ENCODE data around the gene DNAJC27. TPM values are rescaled to one million over a fixed set of nuclear protein-coding genes. Genes with fewer than 3 reads are reported as not detected.

Gene DNAJC27
- total RNA-seq, 1 donor from 2014 or later: 6.9 TPM

DNA sequence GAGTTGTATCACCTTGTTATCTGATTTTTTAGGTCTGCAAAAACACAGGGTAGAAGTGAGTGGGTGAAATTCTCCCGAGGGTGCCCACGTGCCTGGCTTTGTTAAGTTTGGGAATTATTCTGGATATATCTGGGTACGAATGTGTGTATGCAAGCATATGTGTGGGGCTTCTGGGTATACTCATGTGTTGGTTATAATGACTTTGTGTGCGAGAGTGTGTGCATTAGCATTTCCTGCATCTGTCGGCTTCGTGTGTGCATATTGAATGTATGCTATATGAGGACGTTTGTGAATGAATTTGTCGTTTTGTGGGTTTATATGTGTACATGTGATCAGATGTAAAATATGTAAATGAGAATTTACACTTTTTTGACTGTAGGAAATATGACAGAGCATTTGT, 13.8 kb upstream of the DNAJC27 start:
- no peaks in the 10 kb centered on the region for H3K9me3 Mint-ChIP-seq
- intact Hi-C loops (cut with micrococcal nuclease): no loop called here
- H3K27ac Mint-ChIP-seq: no peak overlapping the region
- H3K4me3 Mint-ChIP-seq: no peak overlapping the region
- H3K4me1 Mint-ChIP-seq: no peaks in the 10 kb centered on the region
- H3K36me3 Mint-ChIP-seq (ENCODE audit: low read depth): no peaks in the 10 kb centered on the region
- DNase-seq: no peak
- H3K27me3 Mint-ChIP-seq: peaks cover 2% of the 10 kb centered on the region

DNA sequence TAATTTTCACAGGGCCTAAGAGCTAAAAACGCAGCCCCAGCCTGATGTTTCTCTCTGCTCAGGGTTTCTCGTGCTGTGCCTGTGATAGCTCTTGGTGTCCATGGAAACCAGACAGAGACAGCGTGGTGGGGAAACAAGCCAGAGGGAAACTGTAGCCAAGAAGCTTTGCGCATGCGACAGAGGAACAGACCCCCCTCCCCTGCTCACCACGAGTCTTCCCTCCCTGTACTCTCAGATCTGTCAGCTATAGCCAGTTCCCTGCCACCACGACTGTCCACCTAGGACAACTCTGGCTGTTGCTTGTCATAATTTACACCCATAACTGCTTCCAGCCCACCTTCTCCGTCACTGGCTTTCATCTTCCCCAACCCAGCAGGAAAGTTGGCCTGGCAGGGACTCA, 13.2 kb upstream of the DNAJC27 start:
- Mint-ChIP-seq H3K4me3 (no peak overlapping the region), H3K27ac (no peak overlapping the region), H3K9me3 (no peaks in the 10 kb centered on the region), H3K27me3 (peaks cover 2% of the 10 kb centered on the region), H3K4me1 (no peaks in the 10 kb centered on the region), H3K36me3 (ENCODE audit: low read depth) (no peaks in the 10 kb centered on the region)
- no peak for DNase-seq
- intact Hi-C loops (cut with micrococcal nuclease): no loop called here

DNA sequence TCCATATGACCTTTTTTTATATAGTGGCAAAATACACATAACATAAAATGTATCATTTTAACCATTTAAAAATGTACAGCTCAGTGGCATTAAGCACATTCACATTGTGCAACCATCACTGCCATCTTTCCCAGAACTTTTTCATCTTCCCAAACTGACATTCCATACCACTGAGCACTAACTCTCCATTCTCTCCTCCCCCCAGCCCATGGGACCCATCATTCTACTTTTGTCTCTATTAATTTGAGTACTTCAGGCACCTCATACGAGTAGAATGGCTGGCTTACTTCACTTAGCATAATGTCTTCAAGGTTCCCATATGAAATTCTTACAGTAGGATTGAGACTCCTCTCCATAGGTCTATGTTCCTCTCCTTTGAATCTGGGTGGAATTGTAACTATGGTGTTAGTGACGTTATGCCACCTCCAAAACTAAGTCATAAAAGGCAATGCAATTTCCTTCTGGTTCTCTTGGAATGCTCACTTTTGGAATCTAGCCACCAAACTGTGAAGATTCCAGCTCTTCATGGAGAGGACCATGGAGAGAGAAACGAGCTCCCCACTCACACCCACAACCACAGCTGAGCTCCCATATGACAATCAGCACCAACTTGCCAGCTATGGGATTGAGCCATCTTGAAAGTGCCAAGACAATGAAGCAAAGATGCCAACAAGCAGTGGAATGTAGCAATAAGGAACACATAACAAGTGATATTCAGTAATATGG, 9.8 kb upstream of the DNAJC27 start:
- H3K36me3 Mint-ChIP-seq (ENCODE audit: low read depth): no peaks in the 10 kb centered on the region
- no peaks in the 10 kb centered on the region for H3K27me3 Mint-ChIP-seq
- no peak for DNase-seq

DNA sequence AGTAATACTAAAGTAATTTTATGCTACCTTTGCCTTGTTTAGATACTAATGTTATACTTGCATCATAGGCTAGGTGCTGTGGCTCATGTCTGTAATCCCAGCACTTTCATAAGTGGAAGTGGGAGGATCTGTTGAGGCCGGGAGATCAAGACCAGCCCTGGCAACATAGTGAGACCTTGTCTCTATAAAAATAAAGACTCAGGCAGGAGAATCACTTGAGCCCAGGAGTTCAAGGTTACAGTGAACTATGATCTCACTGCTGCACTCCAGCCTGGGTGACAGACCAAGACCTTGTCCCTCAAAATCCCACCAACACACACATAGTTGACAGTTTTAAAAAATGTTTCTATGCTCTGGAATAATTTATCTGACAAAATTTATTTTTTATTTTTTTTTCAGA, 6.9 kb upstream of the DNAJC27 start:
- Mint-ChIP-seq H3K4me1 (peaks cover 7% of the 10 kb centered on the region), H3K36me3 (ENCODE audit: low read depth) (no peaks in the 10 kb centered on the region), H3K27me3 (no peaks in the 10 kb centered on the region), H3K9me3 (no peaks in the 10 kb centered on the region), H3K4me3 (no peak overlapping the region), H3K27ac (no peak overlapping the region)
- DNase-seq: no peak
- intact Hi-C loops (cut with micrococcal nuclease): no loop called here

More for the DNA sequence above, 9.8 kb upstream of the DNAJC27 start:
- intact Hi-C loops (cut with micrococcal nuclease): no loop called here
- Mint-ChIP-seq H3K4me3 (no peak overlapping the region), H3K9me3 (no peaks in the 10 kb centered on the region), H3K27ac (no peak overlapping the region), H3K4me1 (peaks cover 3% of the 10 kb centered on the region)

DNA sequence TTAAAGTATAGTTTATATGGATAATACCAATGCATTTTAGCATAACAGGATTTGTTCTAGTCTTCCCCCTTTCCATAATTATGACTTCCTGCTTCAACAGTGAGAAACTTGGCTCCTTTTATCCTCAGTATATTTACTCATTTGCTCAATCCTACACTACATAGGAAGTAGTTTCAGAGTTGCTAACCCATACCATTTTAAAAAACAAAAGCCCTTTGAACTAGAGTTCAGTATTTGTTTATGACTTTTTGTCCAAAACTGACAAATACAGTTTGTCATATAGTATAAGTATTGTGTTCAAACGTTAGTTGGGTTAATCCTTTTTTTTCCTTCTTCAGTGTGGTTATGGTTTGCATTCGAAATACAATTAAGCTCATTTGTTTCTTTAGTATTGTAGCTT, 5.9 kb upstream of the DNAJC27 start:
- Mint-ChIP-seq H3K27ac (no peak overlapping the region), H3K4me3 (no peak overlapping the region), H3K27me3 (no peaks in the 10 kb centered on the region), H3K4me1 (peaks cover 11% of the 10 kb centered on the region), H3K36me3 (ENCODE audit: low read depth) (no peaks in the 10 kb centered on the region), H3K9me3 (no peaks in the 10 kb centered on the region)
- intact Hi-C loops (cut with micrococcal nuclease): no loop called here
- no peak for DNase-seq

DNA sequence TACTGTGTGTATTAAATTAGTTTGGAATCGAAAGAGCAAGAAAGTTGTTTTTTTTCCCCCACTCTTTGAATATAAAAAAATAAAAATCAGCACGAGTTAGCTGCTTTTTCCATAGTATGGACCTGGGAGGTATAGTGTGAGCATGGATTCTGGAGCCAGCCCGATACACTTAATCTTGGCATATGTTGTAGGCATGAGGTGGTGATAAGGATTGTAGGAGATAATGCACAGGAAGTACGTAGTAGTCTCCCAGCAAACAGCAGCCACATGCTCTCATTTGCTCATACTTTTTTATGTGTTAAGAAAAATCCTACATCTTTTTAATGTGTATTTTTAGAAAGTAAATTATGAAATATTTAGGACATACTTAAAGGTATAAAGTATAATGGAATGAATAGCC, 2.1 kb upstream of the DNAJC27 start:
- H3K4me3 Mint-ChIP-seq: no peak overlapping the region
- H3K36me3 Mint-ChIP-seq (ENCODE audit: low read depth): peaks cover 9% of the 10 kb centered on the region
- H3K27me3 Mint-ChIP-seq: no peaks in the 10 kb centered on the region
- intact Hi-C loops (cut with micrococcal nuclease): loop anchor here (5.0 kb wide), 2 partner anchors 147 to 897 kb away; partner anchors contain the start of gene SF3B6
- H3K9me3 Mint-ChIP-seq: no peaks in the 10 kb centered on the region
- no peak for DNase-seq
- H3K4me1 Mint-ChIP-seq: peaks cover 16% of the 10 kb centered on the region
- no peak overlapping the region for H3K27ac Mint-ChIP-seq

DNA sequence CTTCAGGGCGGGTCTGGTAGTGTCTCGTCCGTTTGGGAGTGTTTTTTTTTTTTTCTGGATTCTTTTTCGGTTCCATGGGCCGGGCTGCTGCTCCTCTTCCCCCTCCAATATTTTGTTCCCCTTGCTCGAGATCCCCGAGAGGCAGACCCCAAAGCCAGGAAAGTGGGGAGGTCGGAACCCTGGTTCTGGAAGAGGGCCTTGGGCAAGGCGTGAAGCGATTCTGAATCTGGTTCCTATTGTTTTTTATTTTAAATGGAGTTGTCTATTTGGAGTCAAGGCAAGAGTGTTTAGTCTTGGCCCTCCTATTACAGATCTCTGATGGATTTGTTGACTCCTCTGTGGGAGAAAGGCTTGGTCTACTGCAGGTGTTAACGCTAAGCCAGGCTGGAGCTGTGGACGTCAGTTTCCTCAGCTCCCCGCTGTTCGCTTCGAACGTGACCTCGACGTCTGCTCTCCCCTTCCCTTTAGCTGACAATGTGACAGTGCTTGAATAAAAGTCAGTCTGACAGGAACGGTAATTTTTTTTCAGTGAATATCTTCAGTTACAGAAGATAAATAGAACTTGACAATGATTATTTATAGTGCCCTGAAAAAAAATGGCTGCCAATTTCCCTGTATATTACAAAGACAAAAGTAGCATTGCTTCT, 683 bp upstream of the DNAJC27 start:
- peaks cover 9% of the 10 kb centered on the region for H3K36me3 Mint-ChIP-seq (ENCODE audit: low read depth)
- H3K27ac Mint-ChIP-seq: peak overlapping the region; percentile 100

DNA sequence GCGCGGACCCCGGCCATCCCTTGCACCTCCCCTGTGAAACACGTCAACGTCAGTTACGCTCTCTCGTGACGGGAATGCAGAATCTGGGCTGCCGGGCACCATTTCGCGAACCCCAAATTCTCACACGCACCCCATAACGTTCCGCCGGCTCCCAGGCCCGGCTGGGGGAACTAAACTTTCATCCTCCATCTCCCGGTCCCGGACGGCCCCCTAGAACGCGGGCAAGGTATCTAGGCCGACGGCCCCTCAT, 544 bp downstream of the DNAJC27 start:
- H3K27ac Mint-ChIP-seq: peak overlapping the region; percentile 100
- H3K9me3 Mint-ChIP-seq: no peaks in the 10 kb centered on the region
- H3K4me3 Mint-ChIP-seq: peak overlapping the region; percentile 96
- peaks cover 13% of the 10 kb centered on the region for H3K4me1 Mint-ChIP-seq
- H3K27me3 Mint-ChIP-seq: no peaks in the 10 kb centered on the region
- intact Hi-C loops (cut with micrococcal nuclease): loop anchor here (1.0 to 5.0 kb wide), 6 partner anchors 52 to 894 kb away; partner anchors contain the start of genes CENPO, EFR3B, PTRHD1 and SF3B6
- peaks cover 18% of the 10 kb centered on the region for H3K36me3 Mint-ChIP-seq (ENCODE audit: low read depth)
- DNase-seq: no peak

More for the DNA sequence above, 683 bp upstream of the DNAJC27 start:
- intact Hi-C loops (cut with micrococcal nuclease): loop anchor here (5.0 kb wide), 2 partner anchors 145 to 895 kb away; partner anchors contain the start of gene SF3B6
- Mint-ChIP-seq H3K4me3 (peak overlapping the region; percentile 96), H3K4me1 (peaks cover 13% of the 10 kb centered on the region), H3K9me3 (no peaks in the 10 kb centered on the region), H3K27me3 (no peaks in the 10 kb centered on the region)
- DNase-seq: peak; percentile 83

DNA sequence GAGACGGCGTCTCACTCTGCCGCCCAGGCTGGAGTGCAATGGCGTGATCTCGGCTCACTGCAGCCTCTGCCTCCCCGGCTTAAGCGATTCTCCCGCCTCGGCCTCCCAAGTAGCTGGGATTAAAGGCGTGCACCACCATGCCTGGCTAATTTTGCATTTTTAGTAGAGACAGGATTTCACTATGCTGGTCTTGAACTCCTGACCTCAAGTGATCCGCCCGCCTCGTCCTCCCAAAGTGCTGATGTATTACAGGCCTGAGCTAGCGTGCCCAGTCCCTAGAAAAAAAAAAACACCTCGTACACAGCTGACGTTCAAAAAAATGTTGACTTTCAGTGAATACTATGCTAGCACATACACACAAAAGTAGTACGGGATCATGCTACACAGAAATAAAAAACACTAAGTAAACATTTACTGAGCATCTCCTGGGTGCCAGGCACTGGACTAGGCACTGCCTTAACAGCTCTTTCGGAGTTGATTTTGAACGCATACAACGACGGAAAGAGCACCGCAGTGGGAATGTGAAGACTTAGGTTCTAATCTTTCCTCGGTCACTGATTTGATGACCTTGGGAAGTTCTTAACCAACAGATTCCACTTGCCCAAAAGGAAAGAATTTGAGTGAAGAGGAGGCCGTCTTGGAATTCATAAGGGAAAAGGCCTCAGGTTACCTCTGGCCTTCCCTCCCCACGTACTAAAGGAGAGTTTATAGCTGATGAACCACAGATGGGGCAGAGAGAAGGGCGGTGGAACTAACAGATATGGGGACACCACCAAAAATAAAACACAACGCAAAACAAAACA, 1.1 kb downstream of the DNAJC27 start:
- intact Hi-C loops (cut with micrococcal nuclease): loop anchor here (1.0 to 5.0 kb wide), 6 partner anchors 51 to 893 kb away; partner anchors contain the start of genes CENPO, EFR3B, PTRHD1 and SF3B6
- no peaks in the 10 kb centered on the region for H3K27me3 Mint-ChIP-seq

DNA sequence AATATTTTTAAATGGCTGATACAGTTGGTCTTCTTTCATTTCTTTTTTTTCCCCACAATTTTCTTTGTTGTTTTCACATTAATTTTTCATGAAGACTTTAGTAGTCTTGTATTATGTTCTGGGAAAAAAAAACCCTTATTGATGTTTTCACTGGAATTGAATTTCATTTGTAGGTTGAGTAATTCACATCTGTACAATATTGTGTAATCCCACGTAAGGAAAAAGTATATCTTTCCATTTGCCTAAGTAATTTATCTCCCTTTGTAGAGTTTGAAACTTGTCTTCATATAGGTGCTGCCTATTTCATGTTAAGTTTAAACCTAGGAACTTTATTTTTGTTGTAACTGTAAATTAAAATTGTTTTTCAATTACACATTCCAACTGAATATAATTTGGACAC, 2.0 kb downstream of the DNAJC27 start:
- intact Hi-C loops (cut with micrococcal nuclease): loop anchor here (2.0 to 5.0 kb wide), 4 partner anchors 142 to 892 kb away; partner anchors contain the start of genes CENPO, PTRHD1 and SF3B6
- Mint-ChIP-seq H3K27me3 (no peaks in the 10 kb centered on the region), H3K4me1 (peaks cover 11% of the 10 kb centered on the region), H3K36me3 (ENCODE audit: low read depth) (peaks cover 20% of the 10 kb centered on the region), H3K9me3 (no peaks in the 10 kb centered on the region), H3K4me3 (no peak overlapping the region), H3K27ac (no peak overlapping the region)
- no peak for DNase-seq

More for the DNA sequence above, 1.1 kb downstream of the DNAJC27 start:
- no peak for DNase-seq
- Mint-ChIP-seq H3K9me3 (no peaks in the 10 kb centered on the region), H3K36me3 (ENCODE audit: low read depth) (peaks cover 20% of the 10 kb centered on the region), H3K27ac (peak overlapping the region; percentile 100), H3K4me3 (peak overlapping the region; percentile 96), H3K4me1 (peaks cover 13% of the 10 kb centered on the region)

DNA sequence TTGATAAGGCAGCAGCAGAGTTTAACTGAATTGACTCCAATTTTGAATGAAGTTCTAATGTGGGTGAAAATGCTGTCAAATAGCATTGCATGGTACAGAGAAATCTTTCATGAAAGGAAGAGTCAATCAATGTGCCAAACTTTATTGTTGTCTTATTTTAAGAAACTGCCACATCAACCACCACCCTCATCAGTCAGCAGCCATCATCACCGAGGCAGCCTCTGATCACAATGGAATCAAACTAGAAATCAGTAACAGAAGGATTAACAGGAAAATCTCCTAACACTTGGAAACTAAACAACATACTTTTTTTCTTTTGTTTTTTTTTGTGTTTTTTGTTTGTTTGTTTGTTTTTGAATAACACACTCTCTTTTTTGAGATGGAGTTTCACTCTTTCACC, 9.9 kb downstream of the DNAJC27 start:
- intact Hi-C loops (cut with micrococcal nuclease): no loop called here
- Mint-ChIP-seq H3K27me3 (no peaks in the 10 kb centered on the region), H3K4me1 (peaks cover 7% of the 10 kb centered on the region), H3K4me3 (no peak overlapping the region), H3K36me3 (ENCODE audit: low read depth) (peaks cover 64% of the 10 kb centered on the region), H3K9me3 (no peaks in the 10 kb centered on the region), H3K27ac (no peak overlapping the region)
- no peak for DNase-seq

DNA sequence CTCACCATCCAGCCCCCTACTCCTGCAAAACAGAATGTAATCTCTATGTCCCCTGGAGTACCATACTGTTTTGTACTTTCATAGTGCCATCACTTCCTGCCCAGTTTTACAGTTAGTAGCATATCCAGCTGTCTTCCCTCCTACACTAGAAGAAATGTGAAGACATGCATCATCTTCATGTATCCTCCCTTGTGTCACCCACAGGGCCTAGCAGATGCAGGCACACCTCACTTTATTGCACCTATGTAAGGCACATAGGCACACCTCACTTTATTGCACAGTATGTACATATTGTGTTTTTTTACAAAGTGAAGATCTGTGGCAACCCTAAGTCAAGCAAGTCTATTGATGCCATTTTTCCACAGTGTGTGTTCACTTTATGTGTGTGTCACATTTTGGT, 12.0 kb downstream of the DNAJC27 start:
- Mint-ChIP-seq H3K36me3 (ENCODE audit: low read depth) (peaks cover 78% of the 10 kb centered on the region), H3K4me3 (no peak overlapping the region), H3K4me1 (peaks cover 7% of the 10 kb centered on the region), H3K9me3 (peaks cover 5% of the 10 kb centered on the region), H3K27ac (no peak overlapping the region), H3K27me3 (no peaks in the 10 kb centered on the region)
- intact Hi-C loops (cut with micrococcal nuclease): no loop called here
- DNase-seq: no peak

DNA sequence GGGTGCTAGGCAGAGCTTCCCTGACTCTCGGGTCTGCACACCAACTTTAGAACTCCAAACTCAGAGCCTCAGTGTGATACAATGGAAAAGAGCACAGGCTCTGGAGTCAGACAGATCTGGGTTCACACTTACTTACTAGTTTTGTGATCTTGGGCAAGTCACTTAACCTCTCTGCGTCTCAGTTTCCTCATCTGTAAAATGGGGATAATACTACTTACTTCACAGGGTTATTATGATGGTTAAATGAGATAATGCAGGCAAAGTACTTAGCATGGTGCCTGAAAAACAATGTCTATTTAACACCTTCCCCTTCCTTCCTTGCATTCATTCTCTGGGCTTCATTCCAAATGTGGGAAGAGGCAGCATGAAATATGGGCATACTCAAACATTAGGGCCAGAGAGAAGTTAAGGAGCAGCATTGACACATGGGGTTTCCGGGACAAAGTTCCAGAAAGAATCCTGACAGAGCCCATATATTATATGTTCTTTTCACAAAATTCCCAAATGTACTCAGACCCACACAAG, 13.3 kb downstream of the DNAJC27 start:
- no peak for DNase-seq
- peaks cover 8% of the 10 kb centered on the region for H3K9me3 Mint-ChIP-seq
- H3K27ac Mint-ChIP-seq: no peak overlapping the region
- peaks cover 7% of the 10 kb centered on the region for H3K4me1 Mint-ChIP-seq
- peaks cover 82% of the 10 kb centered on the region for H3K36me3 Mint-ChIP-seq (ENCODE audit: low read depth)
- intact Hi-C loops (cut with micrococcal nuclease): no loop called here
- no peaks in the 10 kb centered on the region for H3K27me3 Mint-ChIP-seq
- H3K4me3 Mint-ChIP-seq: no peak overlapping the region

DNA sequence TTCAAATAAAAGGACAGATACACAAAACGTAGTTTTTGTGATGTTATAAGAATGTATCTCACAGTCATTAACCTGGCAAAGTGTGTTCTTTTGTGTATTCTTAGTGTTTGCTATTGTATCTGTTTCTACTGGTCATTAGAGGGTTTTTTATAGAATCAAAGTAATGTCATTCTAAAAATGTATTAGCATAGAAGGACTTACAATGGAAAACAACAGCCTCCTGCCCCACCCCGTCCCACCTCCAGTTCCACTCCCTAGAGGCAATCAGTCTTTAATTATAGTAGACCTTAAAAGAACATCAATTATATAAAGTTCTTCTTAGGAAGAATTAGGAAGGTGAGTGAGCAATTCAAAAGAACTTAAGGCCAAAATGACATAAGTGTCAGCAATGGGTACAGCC, 13.8 kb downstream of the DNAJC27 start:
- intact Hi-C loops (cut with micrococcal nuclease): no loop called here
- Mint-ChIP-seq H3K4me1 (peaks cover 7% of the 10 kb centered on the region), H3K36me3 (ENCODE audit: low read depth) (peaks cover 79% of the 10 kb centered on the region), H3K27me3 (no peaks in the 10 kb centered on the region), H3K9me3 (peaks cover 8% of the 10 kb centered on the region), H3K27ac (no peak overlapping the region), H3K4me3 (no peak overlapping the region)
- DNase-seq: no peak

Measured in activated CD4-positive, alpha-beta T cell treated with anti-CD3 and anti-CD28 coated beads, Interleukin-2, amount 10 ng/mL, durations not matched to agents 24 days and 14 days (primary cell).